Activated naive CD4-positive, alpha-beta T cell treated with anti-CD3 and anti-CD28 coated beads for 36 hours (primary cell): ENCODE results near the gene CCDC54. TPM values are rescaled to one million over a fixed set of nuclear protein-coding genes. Genes with fewer than 3 reads are reported as not detected.
"Not testable (repeated sequence)": the region's sequence is repeated elsewhere in the genome, so short reads cannot be mapped to it uniquely, and the experiment has no call there.

Experiments used
- CTCF ChIA-PET: fragments of 350-600 bp; sonication (Branson Sonifier 250); formaldehyde crosslinking; loops from one replicate; lab custom pipeline; 2021; ENCODE audit warnings: antibody characterized with exemption; lab: Charles Lee
- DNase-seq: peaks from one replicate; pipeline ENCODE4 v3.0.0-alpha.2; 2020
- H3K27ac Mint-ChIP-seq: one replicate; pipeline ENCODE4 v1.8.0; 2021; ENCODE audit warnings: mild to moderate bottlenecking, mixed read lengths
- H3K27me3 Mint-ChIP-seq: one replicate; pipeline ENCODE4 v1.8.0; 2021; ENCODE audit warnings: low read depth, mixed read lengths
- H3K36me3 Mint-ChIP-seq: one replicate; pipeline ENCODE4 v1.8.0; 2021; ENCODE audit warnings: low read depth, mixed read lengths
- H3K4me1 Mint-ChIP-seq: one replicate; pipeline ENCODE4 v1.8.0; 2021; ENCODE audit warnings: low read depth, mixed read lengths
- H3K4me3 Mint-ChIP-seq: one replicate; pipeline ENCODE4 v1.8.0; 2021; ENCODE audit warnings: mild to moderate bottlenecking, moderate library complexity, mixed read lengths
- H3K9me3 Mint-ChIP-seq: one replicate; pipeline ENCODE4 v1.8.0; 2021; ENCODE audit warnings: mixed read lengths
- intact Hi-C: fragments of 100-400 bp; cut with micrococcal nuclease; formaldehyde crosslinking; loops from one replicate; pipeline ENCODE4 v1.15.1; 2023
- total RNA-seq, 2 experiments: library from RNA; stranded (reverse); gene quantifications; one replicate each; pipeline ENCODE4 v1.2.3, GENCODE V29; 2021

The CCDC54 gene
- total RNA-seq = not detected

GRCh38 chr3:107377151-107377550, at the start of gene CCDC54:
Gene CCDC54 (plus strand): TSS chr3:107377439. CDS start chr3:107377588, 149 bp downstream.
- Mint-ChIP-seq H3K9me3 (no peaks in the 10 kb centered on the region), H3K4me1 (no peaks in the 10 kb centered on the region), H3K36me3 (no peaks in the 10 kb centered on the region), H3K27me3 (peaks cover 8% of the 10 kb centered on the region), H3K4me3 (no peak within 1 kb of the TSS), H3K27ac (no peak within 1 kb of the TSS)
- DNase-seq = no peak
- intact Hi-C loops = no loop called here
- CTCF ChIA-PET = interaction anchor here (1.7 kb wide), 1 partner anchor 44 kb away, joined by 4 read pairs; no protein-coding TSS in a partner anchor

- H3K27me3 Mint-ChIP-seq = no peaks in the 10 kb centered on the region
- no peaks in the 10 kb centered on the region for H3K9me3 Mint-ChIP-seq
- H3K4me3 Mint-ChIP-seq = no peak overlapping the region
- CTCF ChIA-PET = no interaction called here
- H3K4me1 Mint-ChIP-seq = no peaks in the 10 kb centered on the region
- no peak for DNase-seq
- no peaks in the 10 kb centered on the region for H3K36me3 Mint-ChIP-seq
- intact Hi-C loops = no loop called here
- H3K27ac Mint-ChIP-seq = no peak overlapping the region
Measured at GRCh38 chr3:107328069-107328468, 49.2 kb upstream of the CCDC54 start.

GRCh38 chr3:107329088-107329487, 48.2 kb upstream of the CCDC54 start:
- Mint-ChIP-seq H3K4me1 (no peaks in the 10 kb centered on the region), H3K27ac (no peak overlapping the region), H3K4me3 (no peak overlapping the region), H3K27me3 (no peaks in the 10 kb centered on the region), H3K9me3 (no peaks in the 10 kb centered on the region), H3K36me3 (no peaks in the 10 kb centered on the region)
- CTCF ChIA-PET = no interaction called here
- intact Hi-C loops = no loop called here
- DNase-seq = no peak

- H3K9me3 Mint-ChIP-seq, intact Hi-C loops, H3K27me3 Mint-ChIP-seq, DNase-seq, H3K4me3 Mint-ChIP-seq, H3K4me1 Mint-ChIP-seq, H3K36me3 Mint-ChIP-seq, H3K27ac Mint-ChIP-seq, CTCF ChIA-PET: not testable (repeated sequence)
Measured at GRCh38 chr3:107339690-107340089, 37.5 kb upstream of the CCDC54 start.

- CTCF ChIA-PET = no interaction called here
- no peak overlapping the region for H3K27ac Mint-ChIP-seq
- DNase-seq = no peak
- no peaks in the 10 kb centered on the region for H3K27me3 Mint-ChIP-seq
- H3K4me1 Mint-ChIP-seq = peaks cover 1% of the 10 kb centered on the region
- no peaks in the 10 kb centered on the region for H3K9me3 Mint-ChIP-seq
- no peaks in the 10 kb centered on the region for H3K36me3 Mint-ChIP-seq
- intact Hi-C loops = no loop called here
- H3K4me3 Mint-ChIP-seq = no peak overlapping the region
Measured at GRCh38 chr3:107344722-107345121, 32.5 kb upstream of the CCDC54 start.

GRCh38 chr3:107345822-107346405, 31.3 kb upstream of the CCDC54 start:
- Mint-ChIP-seq H3K27me3 (no peaks in the 10 kb centered on the region), H3K9me3 (no peaks in the 10 kb centered on the region), H3K4me3 (no peak overlapping the region), H3K36me3 (no peaks in the 10 kb centered on the region), H3K4me1 (peaks cover 1% of the 10 kb centered on the region), H3K27ac (no peak overlapping the region)
- intact Hi-C loops = no loop called here
- no peak for DNase-seq
- CTCF ChIA-PET = no interaction called here

- no peak overlapping the region for H3K27ac Mint-ChIP-seq
- no peaks in the 10 kb centered on the region for H3K36me3 Mint-ChIP-seq
- CTCF ChIA-PET = interaction anchor here (0.5 to 1.3 kb wide), 3 partner anchors 84 to 1616 kb away, joined by 4 to 6 read pairs (median 5); no protein-coding TSS in a partner anchor
Measured at GRCh38 chr3:107346564-107346963, 30.7 kb upstream of the CCDC54 start.

GRCh38 chr3:107347751-107348150, 29.5 kb upstream of the CCDC54 start:
- no peak overlapping the region for H3K4me3 Mint-ChIP-seq
- intact Hi-C loops = no loop called here
- H3K27me3 Mint-ChIP-seq = no peaks in the 10 kb centered on the region
- H3K27ac Mint-ChIP-seq = no peak overlapping the region
- CTCF ChIA-PET = no interaction called here
- DNase-seq = no peak
- no peaks in the 10 kb centered on the region for H3K36me3 Mint-ChIP-seq
- peaks cover 1% of the 10 kb centered on the region for H3K4me1 Mint-ChIP-seq
- no peaks in the 10 kb centered on the region for H3K9me3 Mint-ChIP-seq

More at GRCh38 chr3:107346564-107346963, 30.7 kb upstream of the CCDC54 start:
- no peaks in the 10 kb centered on the region for H3K9me3 Mint-ChIP-seq
- peaks cover 1% of the 10 kb centered on the region for H3K4me1 Mint-ChIP-seq
- intact Hi-C loops = no loop called here
- no peak for DNase-seq
- no peak overlapping the region for H3K4me3 Mint-ChIP-seq
- no peaks in the 10 kb centered on the region for H3K27me3 Mint-ChIP-seq

- intact Hi-C loops = no loop called here
- Mint-ChIP-seq H3K27me3 (no peaks in the 10 kb centered on the region), H3K4me3 (no peak overlapping the region), H3K36me3 (no peaks in the 10 kb centered on the region), H3K27ac (no peak overlapping the region), H3K9me3 (peaks cover 2% of the 10 kb centered on the region), H3K4me1 (no peaks in the 10 kb centered on the region)
- DNase-seq = no peak
- CTCF ChIA-PET = no interaction called here
Measured at GRCh38 chr3:107356706-107357105, 20.5 kb upstream of the CCDC54 start.

- peaks cover 2% of the 10 kb centered on the region for H3K9me3 Mint-ChIP-seq
- intact Hi-C loops = no loop called here
- H3K27ac Mint-ChIP-seq = no peak overlapping the region
- no peak overlapping the region for H3K4me3 Mint-ChIP-seq
- H3K4me1 Mint-ChIP-seq = no peaks in the 10 kb centered on the region
- CTCF ChIA-PET = no interaction called here
- peaks cover 2% of the 10 kb centered on the region for H3K27me3 Mint-ChIP-seq
- H3K36me3 Mint-ChIP-seq = no peaks in the 10 kb centered on the region
- DNase-seq = no peak
Measured at GRCh38 chr3:107361633-107362032, 15.6 kb upstream of the CCDC54 start.

- CTCF ChIA-PET = no interaction called here
- Mint-ChIP-seq H3K27ac (no peak overlapping the region), H3K27me3 (peaks cover 10% of the 10 kb centered on the region), H3K36me3 (no peaks in the 10 kb centered on the region), H3K4me3 (no peak overlapping the region), H3K4me1 (peaks cover 5% of the 10 kb centered on the region), H3K9me3 (peaks cover 2% of the 10 kb centered on the region)
- intact Hi-C loops = no loop called here
- DNase-seq = no peak
Measured at GRCh38 chr3:107365051-107365450, 12.2 kb upstream of the CCDC54 start.

GRCh38 chr3:107366766-107367165, 10.5 kb upstream of the CCDC54 start:
- Mint-ChIP-seq H3K4me3 (no peak overlapping the region), H3K27me3 (peaks cover 10% of the 10 kb centered on the region), H3K27ac (no peak overlapping the region), H3K36me3 (no peaks in the 10 kb centered on the region), H3K4me1 (peaks cover 5% of the 10 kb centered on the region), H3K9me3 (no peaks in the 10 kb centered on the region)
- intact Hi-C loops = no loop called here
- DNase-seq = no peak
- CTCF ChIA-PET = no interaction called here

GRCh38 chr3:107367353-107367752, 9.9 kb upstream of the CCDC54 start:
- H3K4me1 Mint-ChIP-seq = peaks cover 5% of the 10 kb centered on the region
- peaks cover 10% of the 10 kb centered on the region for H3K27me3 Mint-ChIP-seq
- no peak overlapping the region for H3K4me3 Mint-ChIP-seq
- intact Hi-C loops = no loop called here
- peak; percentile 48 for DNase-seq
- no peaks in the 10 kb centered on the region for H3K9me3 Mint-ChIP-seq
- CTCF ChIA-PET = no interaction called here
- H3K27ac Mint-ChIP-seq = no peak overlapping the region
- no peaks in the 10 kb centered on the region for H3K36me3 Mint-ChIP-seq
